NCI-H1105 treated with DMSO at 0.1 percent for 48 hours (cell line): Measurements from ENCODE around the gene NDUFAF2.
"Not testable (repeated sequence)": the region's sequence is repeated elsewhere in the genome, so short reads cannot be mapped to it uniquely, and the experiment has no call there.

ENCODE experiments used
- DNase-seq: peaks from one replicate; lab custom pipeline; 2025; lab: John Stamatoyannopoulos, UW

Gene NDUFAF2

DNA sequence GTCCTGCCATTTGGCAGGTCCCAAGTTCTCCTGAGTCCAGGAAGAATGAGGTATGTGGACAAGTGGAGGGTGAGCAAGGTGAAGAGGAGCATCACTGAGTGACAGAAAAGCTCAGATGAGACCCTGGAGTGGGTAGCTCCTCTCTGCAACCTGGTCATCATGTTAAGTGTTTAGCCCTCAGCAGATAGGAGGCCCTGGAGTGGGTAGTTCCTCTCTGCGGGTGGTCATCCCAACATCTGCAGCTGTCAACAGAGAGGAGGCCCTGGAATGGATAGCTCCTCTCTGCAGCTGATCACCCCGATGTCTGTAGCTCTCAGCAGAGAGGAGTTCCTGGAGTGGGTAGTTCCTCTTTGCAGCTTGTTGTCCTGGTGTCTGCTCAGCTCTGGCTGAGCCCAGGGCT lies 48.4 kb downstream of the NDUFAF2 start:
- no peak for DNase-seq

DNA sequence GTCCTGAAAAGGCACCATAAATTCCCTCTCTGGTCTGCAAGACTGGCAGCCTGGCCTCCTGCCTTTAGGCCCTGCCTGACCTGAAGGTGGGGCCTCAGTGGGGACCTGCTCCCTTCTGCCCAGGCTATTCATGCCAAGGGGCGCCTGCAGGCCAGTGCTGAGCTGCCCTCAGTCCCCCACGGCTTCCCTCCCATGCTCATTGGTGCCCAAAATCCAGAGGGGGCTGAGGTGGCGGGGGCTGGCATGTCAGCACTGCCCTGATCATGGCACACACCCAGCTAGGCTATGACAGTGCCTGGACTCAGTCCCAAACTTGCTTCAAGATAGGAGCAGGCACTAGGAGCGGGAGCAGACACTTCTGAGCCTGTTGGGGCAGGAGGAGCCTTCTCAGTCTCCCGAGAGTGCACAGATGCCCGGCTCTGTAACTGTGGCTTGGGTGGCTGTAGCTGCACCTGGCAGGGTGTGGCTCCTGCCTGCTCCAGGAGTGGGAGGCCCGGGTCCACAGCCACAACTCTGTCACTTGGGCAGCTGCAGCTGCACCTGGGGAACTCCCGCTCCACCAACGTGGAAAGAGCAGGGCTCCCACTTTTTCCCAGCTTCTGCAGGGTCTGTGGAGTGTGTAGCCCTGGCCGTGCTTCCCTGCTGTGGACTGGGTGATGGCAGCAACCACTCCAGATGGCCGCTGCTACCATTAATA lies 49.0 kb downstream of the NDUFAF2 start:
- no peak for DNase-seq

DNA sequence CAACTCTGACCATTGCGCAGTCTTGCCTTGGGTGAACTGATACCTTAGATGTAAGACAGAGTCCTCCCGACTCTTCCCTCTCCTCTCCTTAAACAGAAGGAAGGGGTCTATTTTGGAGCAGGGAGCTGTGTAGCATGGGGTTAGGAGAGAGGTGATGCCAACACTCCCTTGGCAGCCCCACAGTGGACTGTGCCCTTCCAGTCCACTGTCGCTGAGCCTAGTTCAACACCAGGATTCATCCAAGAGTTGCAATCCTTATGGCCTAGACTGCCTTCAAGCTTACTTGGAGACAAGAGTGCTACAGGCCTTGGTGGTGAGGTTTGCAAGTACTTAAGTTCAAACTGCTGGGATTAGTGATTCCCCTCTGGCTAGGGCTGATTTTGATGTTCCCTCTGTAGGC lies 51.4 kb downstream of the NDUFAF2 start:
- no peak for DNase-seq

DNA sequence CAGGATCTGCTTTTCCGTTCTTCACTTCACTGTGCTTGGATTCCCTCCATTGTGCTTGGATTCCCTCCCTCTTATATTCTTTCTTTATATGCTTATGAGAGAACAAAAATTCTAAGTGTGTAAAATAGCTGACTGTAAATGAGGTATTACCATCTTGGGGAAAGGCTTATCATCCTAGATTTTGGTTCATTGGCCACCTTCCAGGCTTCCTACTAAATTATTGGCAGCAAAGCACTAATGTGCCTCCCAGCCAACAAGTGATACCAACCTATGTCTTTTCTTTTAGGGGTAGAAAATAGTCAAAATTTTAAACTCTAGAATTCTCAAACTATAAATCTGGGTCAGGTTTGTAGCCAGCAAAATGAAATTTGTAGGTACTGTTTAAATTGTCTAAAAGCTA lies 52.7 kb downstream of the NDUFAF2 start:
- DNase-seq: no peak

DNA sequence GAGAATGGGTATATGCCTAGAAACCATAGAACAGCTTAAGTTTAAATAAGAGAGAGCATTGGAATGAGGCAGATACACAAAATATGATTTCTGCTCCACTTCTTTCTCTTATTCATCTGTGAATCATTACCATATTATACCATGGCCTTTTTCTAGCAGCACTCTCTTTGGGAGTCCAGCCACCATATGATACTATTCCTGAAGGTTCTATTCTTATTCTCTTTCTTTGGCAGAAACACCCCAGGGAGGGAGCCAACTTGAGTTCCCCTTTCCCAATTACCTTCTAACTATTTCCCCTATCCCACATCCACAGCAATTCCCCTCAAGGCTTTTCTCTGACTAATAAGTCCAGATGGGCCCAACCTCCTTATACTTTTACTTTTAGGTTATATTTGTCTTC lies 55.9 kb downstream of the NDUFAF2 start:
- DNase-seq: no peak

DNA sequence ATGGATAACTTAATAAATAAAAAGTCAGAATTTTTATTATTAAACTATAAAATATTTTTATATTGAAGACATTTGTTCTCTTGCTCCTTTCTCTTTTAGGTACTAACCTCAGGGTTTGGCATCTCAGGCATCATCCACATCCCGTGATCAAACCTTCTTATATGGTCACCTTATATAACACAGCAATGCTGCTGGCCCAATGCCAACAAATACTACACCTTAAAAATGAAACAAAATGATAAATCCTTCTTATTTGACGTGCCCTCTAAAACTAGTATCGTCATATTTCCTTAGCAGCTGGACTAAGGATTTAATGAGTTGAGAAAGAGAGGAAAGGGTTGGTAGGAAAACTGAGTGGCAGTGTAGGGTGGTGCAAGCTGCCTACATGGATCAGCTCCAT lies 56.6 kb downstream of the NDUFAF2 start:
- DNase-seq: no peak

DNA sequence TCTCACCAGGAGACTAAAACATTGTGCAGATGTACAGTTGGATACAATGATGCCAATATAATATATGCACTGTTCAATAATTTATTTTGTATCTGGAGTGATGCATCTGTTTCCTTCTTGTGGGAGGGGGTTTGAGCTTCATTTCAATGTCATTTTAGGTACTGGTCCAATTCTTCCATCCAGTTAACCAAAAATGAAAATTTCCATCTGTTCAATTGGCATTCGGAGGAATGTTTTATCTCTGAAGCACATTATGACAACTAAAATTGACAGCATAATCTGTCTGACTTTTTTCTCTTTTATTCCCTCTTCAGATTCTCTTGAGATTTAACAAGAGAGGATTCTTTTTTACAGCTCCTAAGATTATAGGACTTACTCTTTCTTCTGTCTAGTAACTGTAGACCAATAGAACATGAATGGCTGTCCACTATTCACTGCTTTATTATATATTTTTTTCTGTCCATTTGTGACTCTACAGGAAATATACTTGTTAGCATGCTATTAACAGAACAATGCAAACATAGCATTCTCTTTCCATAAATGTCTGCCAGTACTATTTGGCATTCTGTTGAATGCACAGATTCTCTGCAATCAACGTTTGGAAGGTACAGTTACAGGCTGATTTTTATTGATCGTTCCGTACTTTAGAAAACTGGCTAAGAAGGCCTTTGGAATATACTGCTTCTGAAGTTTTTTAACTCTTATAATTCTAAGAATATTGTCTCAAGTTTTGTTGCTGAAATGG lies 57.8 kb downstream of the NDUFAF2 start:
- no peak for DNase-seq

DNA sequence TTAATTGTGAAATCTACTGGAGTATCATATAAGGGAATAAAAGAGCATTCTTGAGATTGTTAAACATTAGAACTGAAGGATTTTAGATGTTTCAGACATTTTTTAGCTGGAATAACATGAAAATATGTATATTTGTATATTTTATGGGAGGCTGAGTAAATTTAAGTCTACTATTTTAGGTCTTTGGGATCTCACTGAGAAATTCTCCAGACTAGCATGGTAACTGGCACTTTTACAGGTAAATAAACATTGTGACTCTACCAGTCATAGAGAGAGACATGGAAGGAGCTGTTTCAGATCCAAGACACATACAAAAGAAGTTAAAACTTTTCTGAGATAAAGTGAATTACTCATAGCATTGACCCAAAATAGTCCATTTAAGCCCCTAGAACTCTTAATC lies 59.4 kb downstream of the NDUFAF2 start:
- no peak for DNase-seq

DNA sequence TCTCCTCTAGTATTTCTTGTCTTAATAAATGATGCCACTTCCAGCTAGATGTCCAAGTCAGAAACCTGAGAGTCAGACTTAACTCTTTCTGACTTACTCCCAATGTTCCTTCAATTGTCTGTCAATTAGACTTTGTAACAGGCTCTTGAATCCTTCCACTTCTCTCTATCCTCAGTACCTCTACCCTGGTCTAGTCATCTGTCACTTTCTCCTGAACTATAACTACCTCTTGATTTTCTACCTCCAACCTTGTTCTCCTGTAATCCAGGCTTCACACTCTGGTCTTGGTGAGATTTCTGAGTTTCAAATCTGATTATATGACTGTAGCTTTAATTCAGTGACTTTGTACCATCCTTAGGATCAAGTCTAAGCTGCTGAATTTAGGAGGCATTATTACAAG lies 64.9 kb downstream of the NDUFAF2 start:
- DNase-seq: no peak

DNA sequence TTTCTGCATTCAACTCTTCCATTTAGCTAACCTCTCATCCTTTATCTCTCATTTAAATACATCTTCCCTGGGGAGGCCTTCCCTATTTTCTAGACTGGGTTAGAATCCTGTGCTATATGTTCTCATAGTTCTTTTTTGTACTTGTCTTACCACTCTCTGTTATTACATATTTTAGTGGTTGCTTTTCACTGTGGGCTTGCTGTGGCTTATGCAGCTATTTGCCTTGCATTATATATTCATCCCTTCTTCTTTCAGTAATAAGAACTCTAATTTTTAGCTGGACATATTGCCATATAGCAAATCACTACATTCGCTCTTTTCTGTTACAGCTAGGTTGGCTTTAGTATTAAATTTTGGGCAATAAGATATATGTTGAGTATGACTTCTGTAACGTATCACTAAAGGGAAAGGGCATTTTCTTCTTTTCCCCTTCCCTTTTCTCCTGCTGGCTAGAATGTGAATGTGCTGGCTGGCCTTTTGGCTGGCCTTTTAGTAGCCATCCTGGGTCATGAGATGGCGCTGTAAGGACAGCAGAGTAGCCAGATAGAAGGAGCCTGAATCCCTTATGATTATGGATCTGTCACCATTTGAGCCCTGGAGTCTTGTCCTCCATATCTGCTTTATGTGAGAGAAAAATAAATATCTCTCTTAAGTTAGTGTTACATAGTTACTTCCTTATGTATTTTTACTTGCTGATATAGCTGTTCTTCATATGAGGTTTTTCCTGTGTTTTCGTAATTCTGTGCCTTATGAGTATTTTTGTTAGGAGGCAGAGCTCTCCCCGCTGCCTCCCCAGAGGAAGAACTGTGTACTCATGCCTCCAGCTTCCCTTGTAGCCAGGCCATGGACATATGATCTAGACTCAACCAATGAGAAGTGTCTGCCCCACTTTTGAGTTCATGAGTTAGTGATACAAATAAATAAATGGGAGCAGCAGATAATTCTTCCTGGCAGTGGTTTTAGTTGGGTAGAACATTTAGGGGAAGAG lies 65.8 kb downstream of the NDUFAF2 start:
- no peak for DNase-seq

DNA sequence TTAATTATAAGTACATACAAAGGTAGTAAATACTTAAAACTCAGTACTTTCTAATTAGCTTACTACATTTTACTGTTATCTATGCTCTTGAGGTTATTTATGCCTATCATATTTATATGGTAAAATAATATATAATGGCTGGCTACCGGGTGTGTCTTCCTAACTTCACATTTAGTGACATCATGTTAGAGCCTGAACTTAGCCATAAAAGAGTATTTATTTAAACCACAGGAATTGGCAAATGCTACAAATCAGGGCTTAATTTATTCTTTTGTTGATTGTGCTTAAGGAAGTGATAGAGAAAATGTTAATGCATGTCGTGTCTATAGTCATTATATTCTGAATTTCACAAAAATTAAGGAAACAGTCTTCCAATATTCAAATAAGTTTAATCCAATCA lies 73.1 kb downstream of the NDUFAF2 start:
- no peak for DNase-seq

DNA sequence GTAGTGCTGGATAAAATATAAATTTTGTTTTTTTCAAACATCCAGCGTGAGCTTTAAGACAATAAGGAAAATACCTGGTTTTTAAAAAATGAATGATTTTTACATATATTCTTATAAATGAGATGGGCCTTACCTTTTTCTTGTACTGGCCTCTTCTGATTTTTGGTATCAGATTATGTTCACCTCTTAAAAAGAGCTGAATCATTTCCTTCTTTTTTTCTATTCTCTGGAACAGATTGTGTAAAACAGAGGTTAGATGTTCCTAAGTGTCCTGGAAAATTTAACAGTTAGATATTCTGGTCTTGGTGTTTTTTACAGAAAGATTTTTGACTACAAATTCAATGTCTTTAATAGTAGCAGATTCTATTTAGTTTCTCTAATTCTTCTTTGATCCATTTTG lies 74.6 kb downstream of the NDUFAF2 start:
- no peak for DNase-seq

DNA sequence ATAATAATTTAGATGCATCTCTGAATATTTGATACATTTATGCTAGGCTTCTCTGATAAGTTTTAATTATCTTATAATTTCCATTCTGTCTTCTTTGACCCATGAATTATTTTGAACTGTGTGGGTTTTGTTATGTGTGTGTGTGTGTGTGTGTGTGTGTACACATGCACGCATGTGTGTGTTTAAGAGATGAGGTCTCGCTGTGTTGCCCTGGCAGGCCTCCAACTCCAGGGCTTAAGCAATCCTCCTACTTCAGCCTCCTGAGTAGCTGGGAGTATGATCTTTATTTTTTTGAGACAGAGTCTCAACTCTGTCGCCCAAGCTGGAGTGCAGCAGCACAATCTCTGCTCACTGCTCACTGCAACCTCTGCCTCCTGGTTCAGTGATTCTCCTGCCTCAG lies 75.4 kb downstream of the NDUFAF2 start:
- DNase-seq: no peak

DNA sequence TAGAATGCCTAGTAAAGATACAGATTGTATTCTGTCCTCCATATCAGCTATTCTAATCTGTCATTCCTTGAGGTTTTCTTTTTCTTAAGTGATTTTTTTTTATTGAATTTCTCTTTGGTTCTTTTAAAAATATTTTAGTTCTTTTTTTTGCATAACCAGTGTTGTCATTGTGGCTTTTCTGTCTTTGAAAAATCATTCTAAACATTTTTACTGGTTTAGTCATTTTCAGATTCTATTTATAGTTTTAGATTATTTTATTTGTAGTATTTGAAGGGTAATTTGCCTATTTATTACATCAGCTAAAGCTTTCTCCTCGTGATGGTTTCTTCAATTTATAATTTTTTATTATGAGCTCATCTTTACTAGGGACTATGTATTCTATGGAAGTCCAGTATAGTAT lies 78.1 kb downstream of the NDUFAF2 start:
- no peak for DNase-seq

DNA sequence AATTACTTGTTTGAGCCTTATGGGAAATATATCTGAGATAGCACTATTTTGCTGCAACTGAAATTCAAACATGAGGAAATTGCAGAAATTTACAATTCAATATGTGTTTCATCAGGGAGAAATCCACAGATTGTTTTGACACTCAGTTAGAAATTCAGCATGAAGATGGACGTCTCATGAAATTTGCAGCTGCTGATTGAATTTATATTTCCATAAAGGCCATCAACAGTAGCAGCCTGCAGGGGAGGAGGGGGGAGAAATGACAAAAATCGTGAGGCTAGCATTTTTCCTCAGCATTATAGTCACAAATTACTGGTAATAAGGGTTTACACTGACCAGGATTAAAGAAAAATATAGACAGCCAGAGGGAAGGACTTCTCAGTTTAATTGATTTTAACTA lies 81.0 kb downstream of the NDUFAF2 start:
- no peak for DNase-seq

DNA sequence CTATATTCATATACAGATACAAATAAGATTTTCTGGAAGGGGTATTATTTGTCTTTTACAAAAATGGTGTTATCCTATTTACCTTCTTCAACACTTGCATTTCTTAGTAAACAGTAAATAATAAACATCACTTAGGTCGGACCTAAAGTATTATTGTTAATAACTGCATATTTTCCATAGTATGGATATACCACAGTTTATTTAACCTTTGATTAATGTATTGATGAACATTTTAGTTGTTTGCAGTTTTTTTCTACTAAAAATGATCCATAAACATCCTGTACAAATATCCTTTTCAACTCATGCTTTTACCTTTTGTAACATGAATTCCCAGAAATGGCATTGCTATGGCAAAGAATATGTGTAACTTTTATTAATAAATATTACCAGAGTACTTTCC lies 83.4 kb downstream of the NDUFAF2 start:
- DNase-seq: no peak

DNA sequence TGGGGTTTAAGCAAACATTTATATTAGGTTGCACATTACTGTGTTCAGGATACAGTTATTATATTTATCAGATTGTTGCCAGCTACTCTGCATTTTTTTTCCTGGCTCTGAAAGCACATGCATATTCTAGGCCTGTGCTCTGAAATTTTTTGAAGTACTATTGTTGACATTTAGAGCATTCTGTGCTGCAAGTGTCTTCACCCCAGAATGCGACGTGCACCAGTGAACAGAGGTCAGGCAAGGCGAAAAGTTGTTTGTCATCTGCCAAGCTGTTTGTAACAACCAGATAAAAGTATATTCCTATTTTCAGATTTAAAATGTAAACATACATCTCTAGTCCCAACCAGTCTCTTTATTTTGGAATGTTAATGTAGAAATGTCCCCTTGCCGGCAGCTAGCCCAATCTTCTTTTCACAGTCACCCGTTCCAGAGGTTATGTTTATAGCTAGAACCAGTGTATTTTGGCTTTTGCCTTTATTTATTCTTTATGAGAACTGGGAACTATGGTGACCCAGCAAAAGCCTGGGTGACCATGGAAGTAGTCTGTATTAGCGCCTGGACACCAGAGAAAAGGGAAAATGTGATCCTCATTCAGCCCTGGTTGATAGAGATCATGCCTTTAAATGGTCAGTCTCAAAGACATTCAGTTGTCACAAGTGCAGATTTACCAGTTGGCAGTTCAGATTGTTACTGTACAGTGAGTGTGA lies 84.6 kb downstream of the NDUFAF2 start:
- DNase-seq: no peak

DNA sequence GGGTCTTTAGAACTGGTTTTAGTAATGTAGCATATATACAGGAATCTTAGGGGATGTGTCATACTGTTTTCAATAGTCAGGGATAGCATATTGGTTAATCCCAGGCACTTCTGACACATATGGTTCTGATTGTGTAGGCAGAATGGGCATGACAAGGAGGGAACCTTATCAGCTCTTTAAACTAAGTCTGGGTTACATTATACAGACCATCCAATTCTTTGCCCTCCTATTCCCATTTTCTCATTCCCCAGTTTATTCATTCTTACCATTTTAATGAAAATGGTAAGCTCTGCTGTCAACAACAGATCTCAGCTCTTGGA lies 85.1 kb downstream of the NDUFAF2 start:
- no peak for DNase-seq

DNA sequence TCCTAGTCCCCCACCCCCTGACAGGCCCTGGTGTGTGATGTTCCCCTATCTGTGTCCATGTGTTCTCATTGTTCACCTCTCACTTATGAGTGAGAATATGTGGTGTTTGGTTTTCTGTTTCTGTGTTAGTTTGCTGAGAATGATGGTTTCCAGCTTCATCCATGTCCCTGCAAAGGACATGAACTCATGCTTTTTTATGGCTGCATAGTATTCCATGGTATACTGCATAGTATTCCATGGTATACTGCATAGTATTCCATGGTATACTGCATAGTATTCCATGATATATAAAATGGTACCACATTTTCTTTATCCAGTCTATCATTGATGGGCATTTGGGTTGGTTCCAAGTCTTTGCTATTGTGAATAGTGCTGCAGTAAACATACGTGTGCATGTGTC lies 86.3 kb downstream of the NDUFAF2 start:
- not testable (repeated sequence) for DNase-seq

DNA sequence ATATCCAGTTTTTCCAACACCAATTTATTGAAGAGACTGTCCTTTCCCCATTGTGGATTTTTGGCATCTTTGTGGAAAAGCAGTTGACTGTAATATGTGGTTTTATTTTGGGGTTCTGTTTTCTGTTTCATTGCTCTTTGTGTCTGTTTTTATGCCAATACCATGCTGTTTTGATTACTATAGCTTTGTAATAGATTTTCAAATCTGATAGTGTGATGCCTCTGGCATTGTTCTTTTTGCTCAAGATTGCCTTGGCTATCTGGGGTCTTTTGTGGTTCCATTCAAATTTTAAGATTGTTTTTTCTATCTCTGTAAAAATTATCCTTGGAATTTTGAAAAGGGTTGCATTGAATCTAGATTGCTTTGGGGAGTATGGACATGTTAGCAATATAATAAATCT lies 99.5 kb downstream of the NDUFAF2 start:
- no peak for DNase-seq

DNA sequence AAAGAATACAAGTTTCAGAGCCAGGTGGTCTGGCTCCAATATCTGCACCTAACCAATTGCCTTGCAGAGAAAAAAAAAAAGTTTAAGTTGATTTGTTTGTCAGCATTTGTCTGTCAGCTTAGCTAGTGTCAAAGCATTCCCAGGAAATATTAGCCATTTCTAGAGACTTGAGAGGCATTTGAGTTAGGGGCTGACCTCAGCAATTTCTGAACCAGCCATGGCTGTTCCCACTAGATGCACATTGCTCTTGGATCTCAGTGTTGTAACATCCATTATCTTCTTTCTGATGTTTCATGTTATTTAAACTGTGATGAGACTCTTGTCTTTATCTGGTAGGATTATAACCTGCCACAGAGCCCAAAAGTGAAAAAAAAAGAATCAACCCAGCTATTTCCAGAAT lies 102.3 kb downstream of the NDUFAF2 start:
- no peak for DNase-seq

DNA sequence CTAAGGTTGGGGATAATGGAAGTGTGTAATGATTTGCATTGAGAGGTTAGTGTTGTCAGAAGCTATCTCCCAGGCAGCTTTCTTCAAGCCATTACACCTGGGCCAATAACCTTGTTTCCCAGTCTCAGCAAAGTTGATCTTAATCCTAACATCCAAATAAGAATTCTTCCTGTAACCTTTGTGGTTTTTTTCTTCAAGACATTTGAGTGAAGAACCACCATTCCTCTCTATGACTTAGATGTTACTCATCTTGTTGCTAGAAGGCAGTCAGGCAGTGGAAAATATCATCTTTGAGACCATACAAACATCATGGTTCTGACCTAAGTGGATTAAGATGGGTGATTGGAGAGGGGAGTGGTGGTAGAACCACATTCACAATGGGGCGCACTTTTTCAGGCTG lies 103.5 kb downstream of the NDUFAF2 start:
- no peak for DNase-seq
